B cell (primary cell): ENCODE results near the gene LRP11. TPM values are rescaled to one million over a fixed set of nuclear protein-coding genes. Genes with fewer than 3 reads are reported as not detected.

Experiments used
- ATAC-seq: fragments of 200-7000 bp; cut with Tn5 transposase; one replicate; pipeline ENCODE4 v1.10.0; 2021; ENCODE audit warnings: low read depth, mild to moderate bottlenecking, moderate number of reproducible peaks, moderate library complexity
- CTCF ChIA-PET: fragments of 350-600 bp; sonication (Branson Sonifier 250); formaldehyde crosslinking; loops from one replicate; lab custom pipeline; 2021; ENCODE audit warnings: antibody characterized with exemption, inconsistent platforms; lab: Charles Lee
- POLR2A ChIA-PET: fragments of 350-600 bp; sonication (Branson Sonifier 250); formaldehyde crosslinking; loops from one replicate; lab custom pipeline; 2021; ENCODE audit warnings: antibody characterized with exemption; lab: Charles Lee
- DNase-seq: peaks from one replicate; pipeline ENCODE4 v3.0.0; 2013
- H2AFZ ChIP-seq: 2 replicates; pipeline ENCODE4 v1.6.1; 2012; ENCODE audit warnings: mild to moderate bottlenecking, low read depth, low read length; ENCODE audit not compliant: insufficient read depth, poor library complexity, severe bottlenecking
- H3K27ac ChIP-seq, 2 donors: 1 replicate in 1 of 2; 2 replicates in 1 of 2; pipeline ENCODE4 v1.5.1; 2012 to 2013; ENCODE audit warnings: low read length in 2 of 2, mild to moderate bottlenecking in 2 of 2, moderate library complexity in 1 of 2
- H3K27me3 ChIP-seq, 4 experiments: fragments of 200-600 bp in 1 of 4; sonication (generic) in 1 of 4; replicated peaks in 1 of 4; 1 replicate in 2 of 4; 2 replicates in 2 of 4; pipeline versions ENCODE4 v1.6.1 to v1.7.0; 2013 to 2016; ENCODE audit warnings: low read length in 3 of 4, mild to moderate bottlenecking in 2 of 4, mixed read lengths in 1 of 4, moderate library complexity in 1 of 4; ENCODE audit not compliant: insufficient read depth in 4 of 4, control insufficient read depth in 3 of 4; ENCODE audit errors: control extremely low read depth in 1 of 4
- H3K36me3 ChIP-seq, 2 experiments: replicated peaks in 1 of 2; 1 replicate in 1 of 2; 2 replicates in 1 of 2; pipeline versions ENCODE4 v1.6.1 to v1.7.1; 2013; ENCODE audit warnings: low read length in 1 of 2; ENCODE audit not compliant: insufficient read depth in 2 of 2, control insufficient read depth in 1 of 2; ENCODE audit errors: control extremely low read depth in 1 of 2, extremely low read depth in 1 of 2
- H3K4me1 ChIP-seq, 2 donors: fragments of 200-600 bp in 1 of 2; sonication (generic) in 1 of 2; 1 replicate in 1 of 2; 2 replicates in 1 of 2; pipeline versions ENCODE4 v1.5.1 to v1.6.1; 2013 to 2017; ENCODE audit warnings: low read length in 2 of 2; ENCODE audit not compliant: control insufficient read depth in 2 of 2, insufficient read depth in 2 of 2
- H3K4me2 ChIP-seq: replicated peaks from 2 replicates; pipeline ENCODE3; 2012; ENCODE audit warnings: mild to moderate bottlenecking, low read depth, low read length; ENCODE audit not compliant: poor library complexity, severe bottlenecking
- H3K4me3 ChIP-seq, 5 experiments: fragments of 200-600 bp in 1 of 5; sonication (generic) in 1 of 5; 1 replicate in 3 of 5; 2 replicates in 2 of 5; pipeline versions ENCODE4 v1.5.1 to v1.7.0; 2011 to 2016; ENCODE audit warnings: low read length in 4 of 5, mild to moderate bottlenecking in 4 of 5, low read depth in 2 of 5, control low read depth in 1 of 5, moderate library complexity in 1 of 5; ENCODE audit not compliant: insufficient read depth in 1 of 5; ENCODE audit errors: control extremely low read depth in 1 of 5, extremely low read depth in 1 of 5
- H3K79me2 ChIP-seq: fragments of 200-600 bp; sonication (generic); one replicate; pipeline ENCODE4 v1.6.0; 2016; ENCODE audit warnings: low read length; ENCODE audit not compliant: control insufficient read depth, insufficient read depth
- H3K9ac ChIP-seq: fragments of 200-600 bp; sonication (generic); 2 replicates; pipeline ENCODE4 v1.6.1; 2017; ENCODE audit warnings: mild to moderate bottlenecking, low read length, moderate library complexity
- H3K9me3 ChIP-seq, 3 donors: one replicate each; pipeline versions ENCODE4 v1.6.1 to v1.7.1; 2013; ENCODE audit warnings: low read length in 2 of 3; ENCODE audit not compliant: control insufficient read depth in 2 of 3, insufficient read depth in 1 of 3; ENCODE audit errors: control extremely low read depth in 1 of 3
- H4K20me1 ChIP-seq: 2 replicates; pipeline ENCODE4 v1.6.0; 2012; ENCODE audit warnings: mild to moderate bottlenecking, low read length; ENCODE audit not compliant: insufficient read depth, control insufficient read depth, poor library complexity, severe bottlenecking
- H3K27ac Mint-ChIP-seq: one replicate; pipeline ENCODE4 v1.8.0; 2021; ENCODE audit warnings: mixed read lengths
- H3K27me3 Mint-ChIP-seq: one replicate; pipeline ENCODE4 v1.8.0; 2021; ENCODE audit warnings: mixed read lengths
- H3K4me1 Mint-ChIP-seq: one replicate; pipeline ENCODE4 v1.8.0; 2021; ENCODE audit warnings: mixed read lengths
- H3K4me3 Mint-ChIP-seq: one replicate; pipeline ENCODE4 v1.8.0; 2021; ENCODE audit warnings: mixed read lengths
- H3K9me3 Mint-ChIP-seq: one replicate; pipeline ENCODE4 v1.8.0; 2022; ENCODE audit warnings: mixed read lengths; ENCODE audit not compliant: insufficient read depth
- WGBS: methylation state at CpG from one replicate; pipeline ENCODE4 v1.1.5; 2013; ENCODE audit warnings: missing lambda C conversion rate; ENCODE audit not compliant: insufficient coverage; 5-methylcytosine and 5-hydroxymethylcytosine counted together
- intact Hi-C: fragments of 100-400 bp; cut with micrococcal nuclease; formaldehyde crosslinking; loops from one replicate; pipeline ENCODE4 v1.10.0; 2022
- polyA plus RNA-seq: library from polyadenylated mRNA; depleted of rRNA; stranded (reverse); fragments of >200 nt; gene quantifications from 2 replicates; pipeline ENCODE4 v1.2.3, GENCODE V29; 2012
- total RNA-seq, 2 donors: library from RNA; stranded (reverse); fragments of 120-200 nt in 1 of 2; gene quantifications; 1 replicate in 1 of 2; 2 replicates in 1 of 2; pipeline versions ENCODE4 v1.2.3 to v1.2.4, GENCODE V29; 2013 to 2022
- TF ChIP-seq, protein P1 (sequence below): fragments of 200-600 bp; IDR thresholded peaks from one replicate; pipeline ENCODE4 v1.8.0; 2022; ENCODE audit warnings: antibody characterized with exemption, mild to moderate bottlenecking

LRP11 gene
- total and polyA plus RNA-seq, 2 donors (not counting 1 experiment from before 2014, with no cell fraction given): 0.34 to 1.2 TPM

DNA sequence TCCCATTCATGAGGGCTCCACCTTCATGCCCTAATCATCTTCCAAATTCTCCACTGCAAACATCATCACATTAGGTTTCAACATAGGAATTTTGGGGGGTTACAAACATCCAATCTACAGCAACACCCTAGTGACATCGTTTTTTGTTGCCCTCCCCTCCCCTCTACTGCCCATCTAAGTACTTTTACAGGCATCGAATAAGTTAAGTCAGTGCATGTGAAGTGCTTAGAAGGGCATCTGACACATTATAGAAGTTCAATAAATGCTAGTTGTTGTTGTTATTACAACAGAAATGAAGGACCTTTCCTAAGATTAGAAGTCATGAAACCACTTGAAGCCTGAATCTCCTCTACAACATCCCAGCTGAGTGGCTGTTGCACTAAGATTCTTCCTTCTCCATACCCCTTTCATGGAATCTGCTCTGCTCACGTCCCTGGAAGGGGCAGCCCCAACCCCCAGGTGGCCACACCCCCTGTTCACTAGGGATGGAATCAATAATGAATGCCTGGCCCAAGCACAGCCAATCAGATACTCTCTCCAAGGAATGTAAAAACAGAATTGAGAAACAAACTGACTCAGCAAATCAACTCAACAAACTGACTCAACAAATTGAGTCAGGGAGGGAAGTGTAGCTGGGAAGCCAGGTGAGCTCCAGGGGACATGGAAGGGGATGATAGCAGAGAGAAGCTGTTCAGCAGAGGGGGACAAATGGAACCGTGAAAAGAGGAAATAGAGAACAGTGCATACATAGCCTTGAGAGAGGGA is 3.9 kb upstream of the LRP11 start:
- H3K27me3 ChIP-seq: peaks cover 0 to 8% (median 2%) of the 10 kb centered on the region in 4 experiments
- no peak overlapping the region for H3K27ac ChIP-seq
- H3K4me1 ChIP-seq: peaks cover 8 to 9% of the 10 kb centered on the region in 2 donors
- Mint-ChIP-seq H3K27me3 (peaks cover 24% of the 10 kb centered on the region), H3K9me3 (no peaks in the 10 kb centered on the region), H3K4me3 (no peak overlapping the region), H3K27ac (no peak overlapping the region), H3K4me1 (peaks cover 7% of the 10 kb centered on the region)
- DNase-seq (no peak), ATAC-seq (no peak)
- ChIA-PET CTCF (interaction anchor here (1.0 to 3.6 kb wide), 3 partner anchors 27 to 36 kb away, joined by 3 to 21 read pairs (median 4); no protein-coding TSS in a partner anchor), POLR2A (no interaction called here)
- H3K79me2 ChIP-seq: no peaks in the 10 kb centered on the region
- intact Hi-C loops: no loop called here
- no peak overlapping the region for H3K4me3 ChIP-seq
- TF ChIP-seq, protein P1, sequence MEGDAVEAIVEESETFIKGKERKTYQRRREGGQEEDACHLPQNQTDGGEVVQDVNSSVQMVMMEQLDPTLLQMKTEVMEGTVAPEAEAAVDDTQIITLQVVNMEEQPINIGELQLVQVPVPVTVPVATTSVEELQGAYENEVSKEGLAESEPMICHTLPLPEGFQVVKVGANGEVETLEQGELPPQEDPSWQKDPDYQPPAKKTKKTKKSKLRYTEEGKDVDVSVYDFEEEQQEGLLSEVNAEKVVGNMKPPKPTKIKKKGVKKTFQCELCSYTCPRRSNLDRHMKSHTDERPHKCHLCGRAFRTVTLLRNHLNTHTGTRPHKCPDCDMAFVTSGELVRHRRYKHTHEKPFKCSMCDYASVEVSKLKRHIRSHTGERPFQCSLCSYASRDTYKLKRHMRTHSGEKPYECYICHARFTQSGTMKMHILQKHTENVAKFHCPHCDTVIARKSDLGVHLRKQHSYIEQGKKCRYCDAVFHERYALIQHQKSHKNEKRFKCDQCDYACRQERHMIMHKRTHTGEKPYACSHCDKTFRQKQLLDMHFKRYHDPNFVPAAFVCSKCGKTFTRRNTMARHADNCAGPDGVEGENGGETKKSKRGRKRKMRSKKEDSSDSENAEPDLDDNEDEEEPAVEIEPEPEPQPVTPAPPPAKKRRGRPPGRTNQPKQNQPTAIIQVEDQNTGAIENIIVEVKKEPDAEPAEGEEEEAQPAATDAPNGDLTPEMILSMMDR: no peak
- H3K9ac ChIP-seq: no peak overlapping the region
- no peaks in the 10 kb centered on the region for H3K36me3 ChIP-seq
- 50% methylated on average over 2 of the region's 4 CpGs for WGBS
- peaks cover 0 to 5% (median 0%) of the 10 kb centered on the region in 3 donors for H3K9me3 ChIP-seq
- H2AFZ ChIP-seq: no peak overlapping the region
- H4K20me1 ChIP-seq: no peaks in the 10 kb centered on the region
- H3K4me2 ChIP-seq: no peak overlapping the region
